Spinal cord (tissue), 10 donors: ENCODE results near the gene JUN. TPM values are rescaled to one million over a fixed set of nuclear protein-coding genes. Genes with fewer than 3 reads are reported as not detected.

Experiments
- DNase-seq, 6 donors: peaks; one replicate each; pipeline versions ENCODE4 v3.0.0 to v3.0.0-alpha.2; 2013 to 2015; ENCODE audit warnings: low spot score in 6 of 6, low read depth in 4 of 6
- H3K27ac ChIP-seq: one replicate; pipeline ENCODE4 v1.5.1; 2013; ENCODE audit warnings: low read depth, low read length, control low read depth
- H3K27me3 ChIP-seq: one replicate; pipeline ENCODE4 v1.6.1; 2013; ENCODE audit warnings: low read length; ENCODE audit not compliant: control insufficient read depth, insufficient read depth
- H3K36me3 ChIP-seq: one replicate; pipeline ENCODE4 v1.6.1; 2013; ENCODE audit warnings: low read length; ENCODE audit not compliant: control insufficient read depth, insufficient read depth
- H3K4me1 ChIP-seq: one replicate; pipeline ENCODE4 v1.6.1; 2013; ENCODE audit warnings: low read length; ENCODE audit not compliant: control insufficient read depth, insufficient read depth
- H3K4me3 ChIP-seq: one replicate; pipeline ENCODE4 v1.5.1; 2013; ENCODE audit warnings: low read depth, low read length, control low read depth
- H3K9me3 ChIP-seq: one replicate; pipeline ENCODE4 v1.6.1; 2013; ENCODE audit warnings: low read length; ENCODE audit not compliant: control insufficient read depth, insufficient read depth
- WGBS: methylation state at CpG from one replicate; pipeline ENCODE4 v1.1.5; 2013; ENCODE audit warnings: missing lambda C conversion rate; ENCODE audit not compliant: insufficient coverage; 5-methylcytosine and 5-hydroxymethylcytosine counted together
- long read RNA-seq, 4 donors: transcript quantifications; one replicate each; lab custom pipeline, GENCODE V29; 2026
- polyA plus RNA-seq, 2 donors: library from polyadenylated mRNA; unstranded; fragments of 120-200 nt; gene quantifications; one replicate each; pipeline ENCODE4 v1.2.1, GENCODE V29; 2013; ENCODE audit not compliant: insufficient read length in 2 of 2
- total RNA-seq, 2 donors: library from RNA; depleted of rRNA in 1 of 2; stranded (reverse); fragments of 120-200 nt in 1 of 2; fragments of >200 nt in 1 of 2; gene quantifications; one replicate each; pipeline versions ENCODE4 v1.2.3 to v1.2.4, GENCODE V29; 2013 to 2014
- donor health status: healthy.

Gene JUN
- total RNA-seq, result 100 to 1,000 TPM; 151 to 228 TPM
- polyA plus RNA-seq, result 100 to 1,000 TPM in 1 of 2 donors, 10 to 100 TPM in 1; 71.9 to 120 TPM
- long read RNA-seq, donor 1, transcript JUN-201 (1 exons, 3,540 nt), result major isoform, 277 of 277 reads
- long read RNA-seq, donor 1, partial matches to known transcripts, result 0 of 277 reads
- long read RNA-seq, donor 1, other reads (novel, unspliced or antisense), result 0 of 277 reads
- long read RNA-seq, donor 2, transcript JUN-201 (1 exons, 3,540 nt), result major isoform, 115 of 115 reads
- long read RNA-seq, donor 2, partial matches to known transcripts, result 0 of 115 reads
- long read RNA-seq, donor 2, other reads (novel, unspliced or antisense), result 0 of 115 reads
- long read RNA-seq, donor 3, transcript JUN-201 (1 exons, 3,540 nt), result major isoform, 164 of 164 reads
- long read RNA-seq, donor 3, partial matches to known transcripts, result 0 of 164 reads
- long read RNA-seq, donor 3, other reads (novel, unspliced or antisense), result 0 of 164 reads
- long read RNA-seq, donor 4, transcript JUN-201 (1 exons, 3,540 nt), result major isoform, 468 of 468 reads
- long read RNA-seq, donor 4, partial matches to known transcripts, result 0 of 468 reads
- long read RNA-seq, donor 4, other reads (novel, unspliced or antisense), result 0 of 468 reads

DNA sequence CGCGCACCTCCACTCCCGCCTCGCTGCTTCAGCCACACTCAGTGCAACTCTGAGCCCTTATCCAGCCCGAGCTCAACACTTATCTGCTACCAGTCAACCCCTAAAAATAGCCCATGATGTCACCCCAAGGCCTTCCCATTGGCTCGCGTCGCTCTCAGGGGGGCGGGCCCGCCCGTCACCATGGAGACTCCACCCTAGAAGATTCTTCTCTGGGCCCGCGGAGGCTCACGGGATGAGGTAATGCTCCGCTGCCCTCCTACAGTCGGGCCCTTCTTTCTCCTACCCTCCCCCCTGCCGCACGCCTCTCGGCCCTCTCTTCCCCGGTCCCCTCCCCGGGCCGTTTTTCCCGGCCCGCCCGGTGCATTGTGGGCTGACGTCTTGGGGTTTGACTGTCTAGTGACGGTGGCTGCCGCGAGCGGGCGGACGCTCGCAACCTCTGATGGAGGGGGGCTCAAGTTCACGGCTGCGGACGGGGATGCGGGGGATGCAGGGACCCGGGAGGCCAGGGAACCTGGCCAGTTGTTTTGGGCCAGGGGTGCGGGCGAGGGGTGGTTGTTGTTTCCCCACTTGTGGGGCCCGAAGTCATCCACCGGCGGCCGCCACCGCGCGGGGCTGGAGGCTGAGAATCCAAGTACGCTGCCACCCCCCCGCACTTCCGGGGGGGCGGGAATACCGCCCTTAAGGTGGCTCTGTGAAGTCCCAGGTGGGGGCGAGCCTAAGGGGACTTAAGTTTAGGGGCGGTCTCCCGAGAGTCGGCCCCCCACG, at the start of gene JUN:
JUN (minus strand) TSS at position 55 of the 765 bp plus-strand sequence. CDS start 977 bp downstream, outside the sequence.
- peak within 1 kb of the TSS; percentile 79 for H3K4me3 ChIP-seq
- H3K27me3 ChIP-seq, result peaks cover 5% of the 10 kb centered on the region
- peaks cover 7% of the 10 kb centered on the region for H3K36me3 ChIP-seq
- no peaks in the 10 kb centered on the region for H3K9me3 ChIP-seq
- H3K27ac ChIP-seq, result peak within 1 kb of the TSS; percentile 99
- H3K4me1 ChIP-seq, result peaks cover 22% of the 10 kb centered on the region
- under 1% methylated on average over 49 of the region's 57 CpGs for WGBS
- peak; percentile 95 to 100 (median 98) for DNase-seq

DNA sequence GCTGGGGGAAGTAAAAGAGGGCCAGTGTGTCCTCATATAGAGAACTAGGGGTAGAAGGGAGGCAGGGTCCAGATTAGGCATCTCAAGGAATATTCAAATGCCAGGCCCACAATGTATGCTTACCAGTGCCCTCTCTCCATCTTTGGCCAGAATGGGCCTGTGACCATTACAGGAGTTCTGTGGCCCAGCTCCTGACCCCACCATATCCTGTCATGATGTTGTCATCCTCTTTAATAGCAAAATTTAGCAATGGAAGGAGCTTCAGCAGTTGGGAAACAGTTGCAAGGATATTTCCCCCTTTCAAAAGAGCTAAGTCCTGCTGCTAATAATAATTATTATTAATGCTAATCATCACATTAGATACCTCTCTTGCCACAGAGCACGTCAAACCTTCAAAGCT, 49.3 kb upstream of the JUN start:
- H3K4me1 ChIP-seq, result no peaks in the 10 kb centered on the region
- H3K9me3 ChIP-seq, result no peaks in the 10 kb centered on the region
- H3K27ac ChIP-seq, result no peak overlapping the region
- no peak for DNase-seq
- WGBS, result no CpG with 5 or more reads among the region's 1 CpG
- no peak overlapping the region for H3K4me3 ChIP-seq
- H3K27me3 ChIP-seq, result no peaks in the 10 kb centered on the region
- no peaks in the 10 kb centered on the region for H3K36me3 ChIP-seq

DNA sequence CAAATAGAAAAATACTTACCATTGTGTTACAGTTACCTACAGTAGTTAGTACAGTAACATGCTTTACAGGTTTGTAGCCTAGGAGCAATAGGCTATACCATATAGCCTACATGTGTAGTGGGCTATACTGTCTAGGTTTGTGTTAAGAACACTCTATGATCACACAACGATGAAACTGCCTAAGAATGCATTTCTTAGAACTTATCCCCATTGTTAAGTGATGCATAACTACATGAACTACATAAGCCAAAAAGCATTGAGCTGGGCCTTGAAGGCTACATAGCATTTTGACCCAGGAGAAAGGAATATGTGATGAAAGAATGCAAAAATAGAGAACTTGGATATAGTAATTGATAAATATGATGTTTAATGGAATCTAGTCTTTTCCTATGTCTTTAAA, 46.4 kb upstream of the JUN start:
- WGBS, result no CpG with 5 or more reads among the region's 1 CpG
- DNase-seq, result no peak
- Histone ChIP-seq H3K4me1 (no peaks in the 10 kb centered on the region), H3K4me3 (no peak overlapping the region), H3K27me3 (no peaks in the 10 kb centered on the region), H3K9me3 (peaks cover 5% of the 10 kb centered on the region), H3K36me3 (no peaks in the 10 kb centered on the region), H3K27ac (no peak overlapping the region)

DNA sequence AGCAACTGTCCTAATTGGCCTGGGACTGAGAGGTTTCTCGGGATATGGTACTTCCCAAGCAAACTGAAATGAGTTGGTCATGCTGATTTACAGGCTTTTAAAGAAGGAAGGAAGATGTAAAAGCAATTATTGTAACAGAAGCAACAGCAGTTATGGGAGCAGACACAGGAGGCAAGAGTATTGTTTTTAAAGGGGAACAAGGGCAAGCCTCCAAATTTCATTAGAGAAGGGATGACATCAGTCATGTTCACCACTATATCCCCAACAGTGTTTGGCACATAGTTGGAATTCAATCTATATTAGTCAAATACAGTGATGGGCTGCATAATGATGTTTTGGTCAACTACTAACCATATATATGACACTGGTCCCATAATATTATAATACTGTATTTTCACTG, 46.0 kb upstream of the JUN start:
- Histone ChIP-seq H3K36me3 (no peaks in the 10 kb centered on the region), H3K4me1 (peaks cover 3% of the 10 kb centered on the region), H3K9me3 (peaks cover 5% of the 10 kb centered on the region), H3K27me3 (no peaks in the 10 kb centered on the region), H3K27ac (no peak overlapping the region), H3K4me3 (no peak overlapping the region)
- DNase-seq, result peak in 1 of 6 donors; percentile 24
- 64% methylated on average over 1 of the region's 1 CpG for WGBS

DNA sequence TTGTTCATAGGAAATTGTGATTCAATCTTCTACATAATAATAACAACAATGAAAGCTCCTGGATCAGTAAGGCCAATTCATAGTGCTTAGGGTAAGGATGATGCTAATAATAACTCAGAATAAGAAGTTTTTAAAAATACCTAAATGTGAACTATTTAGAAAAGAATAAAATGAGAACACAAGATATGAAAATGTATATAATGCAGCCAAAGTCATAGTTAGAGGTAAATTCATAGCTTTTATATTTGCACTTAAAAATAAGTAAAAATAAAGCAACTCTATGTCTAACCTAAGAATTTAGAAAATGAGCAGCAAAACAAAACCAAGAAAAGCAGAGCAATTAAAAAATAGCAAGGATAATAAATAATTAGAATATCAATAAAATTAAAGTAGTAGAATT, 43.5 kb upstream of the JUN start:
- H3K4me3 ChIP-seq, result no peak overlapping the region
- no peaks in the 10 kb centered on the region for H3K36me3 ChIP-seq
- no peak overlapping the region for H3K27ac ChIP-seq
- peaks cover 5% of the 10 kb centered on the region for H3K9me3 ChIP-seq
- peaks cover 3% of the 10 kb centered on the region for H3K4me1 ChIP-seq
- H3K27me3 ChIP-seq, result no peaks in the 10 kb centered on the region
- no peak for DNase-seq

DNA sequence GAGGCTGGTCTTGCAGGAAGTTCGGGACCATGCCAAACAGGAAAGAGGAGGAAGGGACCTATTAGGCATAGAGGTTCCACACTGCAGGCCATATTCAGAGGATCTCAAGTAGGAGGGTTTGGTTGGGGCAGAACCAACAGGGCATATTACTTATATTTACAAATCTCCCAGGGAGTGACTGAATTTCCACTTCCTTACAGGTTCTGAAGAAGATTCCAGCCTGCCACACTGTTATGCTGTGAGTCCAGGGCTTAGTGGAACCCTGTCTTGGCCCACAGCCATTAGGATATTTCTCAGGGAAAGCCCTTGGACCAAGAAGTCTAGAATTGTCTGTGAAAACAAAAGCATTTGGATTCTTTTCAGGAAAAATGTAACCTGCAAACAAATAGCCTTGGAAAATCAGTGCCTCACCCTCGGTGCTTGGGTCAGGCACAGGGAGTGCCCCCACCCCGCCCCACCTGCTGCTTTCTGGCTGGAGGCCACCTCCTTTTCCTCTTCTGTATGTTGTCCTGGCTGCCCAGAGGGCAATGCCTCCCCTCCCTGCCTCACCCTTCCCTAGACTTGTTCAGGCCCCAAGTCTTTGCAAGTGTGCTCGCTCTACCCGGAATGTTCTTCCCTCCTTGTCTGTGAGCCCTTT, 41.0 kb upstream of the JUN start:
- Histone ChIP-seq H3K4me3 (no peak overlapping the region), H3K36me3 (no peaks in the 10 kb centered on the region), H3K27ac (no peak overlapping the region), H3K27me3 (no peaks in the 10 kb centered on the region), H3K9me3 (peaks cover 5% of the 10 kb centered on the region), H3K4me1 (peaks cover 3% of the 10 kb centered on the region)
- DNase-seq, result peak in 1 of 6 donors; percentile 34
- 49% methylated on average over 4 of the region's 5 CpGs for WGBS

DNA sequence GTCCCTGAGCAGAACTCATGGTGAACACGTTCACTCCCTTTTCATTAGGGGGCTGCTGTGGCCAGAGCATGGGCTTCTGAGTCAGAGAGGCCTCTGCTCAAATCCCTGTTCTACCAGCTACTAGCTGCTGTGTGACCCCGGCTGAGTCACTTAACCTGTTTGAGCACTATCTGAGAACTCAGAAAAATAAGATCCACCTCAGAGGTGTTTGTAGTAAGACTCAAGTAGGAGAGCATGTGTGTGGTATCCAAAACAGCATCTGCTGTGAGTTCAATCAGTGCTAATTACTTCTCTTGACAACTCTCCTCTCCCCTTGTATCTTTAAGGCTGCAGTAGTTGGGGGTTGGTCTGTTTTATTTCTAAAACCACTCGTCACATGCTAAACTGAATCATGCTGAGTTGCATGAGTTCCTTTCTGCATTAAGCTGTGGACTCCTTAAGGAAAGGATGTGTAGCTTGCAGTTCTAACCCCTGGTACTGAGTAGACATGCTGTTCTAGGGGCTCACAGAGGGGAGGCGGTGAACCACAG, 39.7 kb upstream of the JUN start:
- Histone ChIP-seq H3K27ac (no peak overlapping the region), H3K9me3 (peaks cover 5% of the 10 kb centered on the region)
- 91% methylated on average over 1 of the region's 4 CpGs for WGBS

DNA sequence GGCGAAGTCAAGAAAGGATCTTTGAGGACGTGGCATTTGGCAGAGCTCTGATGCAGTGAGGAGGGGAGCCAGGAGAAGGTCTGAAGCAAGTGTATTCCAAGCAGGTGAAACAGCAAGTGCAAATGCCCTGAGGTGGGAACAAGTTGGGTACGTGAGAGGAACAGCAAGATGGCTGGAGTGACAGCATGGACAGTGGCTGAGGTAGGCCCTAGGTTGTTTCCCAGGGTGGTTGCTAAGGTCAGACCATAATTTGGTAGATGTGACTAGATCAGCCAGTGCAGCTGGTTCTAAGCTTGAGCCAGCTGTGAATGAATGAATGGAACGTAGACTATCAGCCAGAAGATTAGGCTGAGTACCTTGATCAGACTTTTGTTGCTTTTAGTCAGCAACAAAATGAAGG, 37.5 kb upstream of the JUN start:
- 94% methylated on average over 4 of the region's 4 CpGs for WGBS
- Histone ChIP-seq H3K4me1 (peaks cover 3% of the 10 kb centered on the region), H3K4me3 (no peak overlapping the region), H3K27me3 (no peaks in the 10 kb centered on the region), H3K36me3 (no peaks in the 10 kb centered on the region), H3K9me3 (no peaks in the 10 kb centered on the region), H3K27ac (no peak overlapping the region)
- DNase-seq, result no peak

More for the DNA sequence above, 39.7 kb upstream of the JUN start:
- H3K27me3 ChIP-seq, result no peaks in the 10 kb centered on the region
- DNase-seq, result no peak
- peaks cover 3% of the 10 kb centered on the region for H3K4me1 ChIP-seq
- H3K36me3 ChIP-seq, result no peaks in the 10 kb centered on the region
- no peak overlapping the region for H3K4me3 ChIP-seq

DNA sequence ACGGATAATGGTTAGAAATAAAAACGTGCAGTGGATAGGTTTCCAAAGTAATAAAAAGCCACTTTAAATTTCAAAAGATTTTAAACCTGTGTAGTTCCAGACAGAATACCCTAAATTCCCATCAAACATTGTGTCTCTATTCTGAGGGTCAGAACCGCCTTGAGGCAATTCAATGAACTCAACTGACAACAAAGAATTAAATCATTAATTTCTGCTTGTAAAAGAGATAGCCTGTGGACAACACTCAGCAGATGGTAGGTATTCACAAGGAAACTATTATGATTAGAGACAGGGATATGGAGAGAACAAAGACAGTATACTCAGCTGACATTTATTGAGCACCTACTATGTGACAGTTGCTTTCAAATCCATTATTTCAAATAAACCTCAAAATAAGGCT, 35.1 kb upstream of the JUN start:
- H3K4me3 ChIP-seq, result no peak overlapping the region
- no CpG with 5 or more reads among the region's 3 CpGs for WGBS
- H3K9me3 ChIP-seq, result no peaks in the 10 kb centered on the region
- no peak overlapping the region for H3K27ac ChIP-seq
- H3K27me3 ChIP-seq, result peaks cover 7% of the 10 kb centered on the region
- H3K4me1 ChIP-seq, result peaks cover 21% of the 10 kb centered on the region
- no peaks in the 10 kb centered on the region for H3K36me3 ChIP-seq
- no peak for DNase-seq
